ENCODE data around the gene WDR44. TPM values are rescaled to one million over a fixed set of nuclear protein-coding genes. Genes with fewer than 3 reads are reported as not detected.
A peak's percentile ranks its signal among the peaks of the same experiment; 100 is the strongest.

WDR44 gene
- polyA plus RNA-seq, 1 experiment = 7.5 TPM

DNA sequence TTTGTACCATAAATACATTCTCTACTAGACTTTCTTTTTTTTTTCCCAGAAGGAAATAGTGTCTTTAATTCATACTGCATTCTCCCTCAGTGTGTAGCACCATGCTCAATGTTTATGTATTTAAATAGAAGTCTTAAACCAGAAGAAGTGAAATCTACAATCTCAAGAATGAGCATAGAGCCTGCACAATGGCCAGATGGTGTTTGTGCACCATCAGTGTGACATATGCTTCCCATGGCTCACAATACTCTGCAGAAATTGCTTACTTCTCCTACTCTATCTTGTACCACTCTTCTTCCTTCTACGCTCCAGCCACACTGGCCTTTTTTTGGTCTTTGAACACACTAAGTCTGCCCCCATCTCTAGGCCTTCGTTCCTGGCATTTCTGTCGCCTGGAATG is 147.1 kb downstream of the WDR44 start:
- ChIA-PET POLR2A (no interaction called here), CTCF (no interaction called here)
- H3K36me3 ChIP-seq (ENCODE audit: control insufficient read depth, insufficient read depth, low read length) = no peaks in the 10 kb centered on the region
- no peak for DNase-seq (ENCODE audit: low read depth)
- TF ChIP-seq, protein P1, sequence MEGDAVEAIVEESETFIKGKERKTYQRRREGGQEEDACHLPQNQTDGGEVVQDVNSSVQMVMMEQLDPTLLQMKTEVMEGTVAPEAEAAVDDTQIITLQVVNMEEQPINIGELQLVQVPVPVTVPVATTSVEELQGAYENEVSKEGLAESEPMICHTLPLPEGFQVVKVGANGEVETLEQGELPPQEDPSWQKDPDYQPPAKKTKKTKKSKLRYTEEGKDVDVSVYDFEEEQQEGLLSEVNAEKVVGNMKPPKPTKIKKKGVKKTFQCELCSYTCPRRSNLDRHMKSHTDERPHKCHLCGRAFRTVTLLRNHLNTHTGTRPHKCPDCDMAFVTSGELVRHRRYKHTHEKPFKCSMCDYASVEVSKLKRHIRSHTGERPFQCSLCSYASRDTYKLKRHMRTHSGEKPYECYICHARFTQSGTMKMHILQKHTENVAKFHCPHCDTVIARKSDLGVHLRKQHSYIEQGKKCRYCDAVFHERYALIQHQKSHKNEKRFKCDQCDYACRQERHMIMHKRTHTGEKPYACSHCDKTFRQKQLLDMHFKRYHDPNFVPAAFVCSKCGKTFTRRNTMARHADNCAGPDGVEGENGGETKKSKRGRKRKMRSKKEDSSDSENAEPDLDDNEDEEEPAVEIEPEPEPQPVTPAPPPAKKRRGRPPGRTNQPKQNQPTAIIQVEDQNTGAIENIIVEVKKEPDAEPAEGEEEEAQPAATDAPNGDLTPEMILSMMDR (IDR thresholded peaks at IDR 0.05; ENCODE audit: insufficient read depth, low read depth, low read length) = no peak
- H3K4me3 ChIP-seq (ENCODE audit: low read depth, low read length) = no peak overlapping the region
- no peaks in the 10 kb centered on the region for H3K27me3 ChIP-seq (ENCODE audit: control insufficient read depth, insufficient read depth, low read length)

DNA sequence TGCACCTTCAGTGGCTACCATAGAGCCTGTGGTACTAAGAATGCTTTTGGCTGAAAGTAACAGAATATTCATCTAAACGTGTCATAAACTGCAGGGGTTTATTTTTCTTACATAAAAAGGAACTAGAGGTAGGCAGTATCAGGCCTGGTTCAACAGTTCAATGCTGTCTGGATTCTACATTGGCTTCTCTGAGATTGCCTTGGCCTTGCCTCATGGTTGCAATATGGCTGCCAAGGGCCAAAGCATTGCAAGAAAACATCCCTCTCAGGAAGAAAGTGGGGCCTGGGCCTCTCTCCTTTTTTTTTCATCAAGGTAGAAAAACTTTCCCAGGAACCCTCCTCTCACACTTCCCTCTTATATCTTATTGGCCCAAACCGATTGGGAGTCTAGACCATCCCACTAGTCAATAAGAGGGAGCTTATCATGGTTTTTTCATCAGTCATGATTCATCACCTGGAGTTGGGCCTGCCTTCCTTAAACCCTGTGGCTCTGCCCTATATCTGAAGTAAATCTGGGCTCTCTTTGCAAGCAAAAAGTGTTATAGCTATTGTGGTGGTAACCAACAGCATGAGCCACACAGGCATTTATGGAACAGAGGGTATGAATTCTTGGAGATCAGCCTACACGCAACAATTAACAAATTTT is 147.9 kb downstream of the WDR44 start:
- Histone ChIP-seq H3K36me3 (ENCODE audit: control insufficient read depth, insufficient read depth, low read length) (no peaks in the 10 kb centered on the region), H3K4me3 (ENCODE audit: low read depth, low read length) (no peak overlapping the region), H3K27me3 (ENCODE audit: control insufficient read depth, insufficient read depth, low read length) (no peaks in the 10 kb centered on the region)
- TF ChIP-seq, protein P1 (IDR thresholded peaks at IDR 0.05; ENCODE audit: insufficient read depth, low read depth, low read length) = no peak
- DNase-seq (ENCODE audit: low read depth) = no peak
- ChIA-PET POLR2A (no interaction called here), CTCF (no interaction called here)

- peak; percentile 57 for DNase-seq (ENCODE audit: low read depth)
- POLR2A ChIA-PET = interaction anchor here (0.6 to 1.2 kb wide), 2 partner anchors 106 to 134 kb away, joined by 3 to 6 read pairs; no protein-coding TSS in a partner anchor
- TF ChIP-seq, protein P1 (IDR thresholded peaks at IDR 0.05; ENCODE audit: insufficient read depth, low read depth, low read length) = no peak
- peak within 1 kb of the TSS; percentile 77 for H3K4me3 ChIP-seq (ENCODE audit: low read depth, low read length)
- CTCF ChIA-PET = interaction anchor here (0.5 to 2.4 kb wide), 7 partner anchors 26 to 282 kb away, joined by 3 to 7 read pairs (median 3); no protein-coding TSS in a partner anchor
- no peaks in the 10 kb centered on the region for H3K27me3 ChIP-seq (ENCODE audit: control insufficient read depth, insufficient read depth, low read length)
- no peaks in the 10 kb centered on the region for H3K36me3 ChIP-seq (ENCODE audit: control insufficient read depth, insufficient read depth, low read length)
Observed at GRCh38 chrX:118495061-118495921, 149.4 kb downstream of the WDR44 start, which contains the start of gene DOCK11. TSS of gene DOCK11 (plus strand) at chrX:118495815. CDS start at chrX:118495972, 157 bp downstream.

DNA sequence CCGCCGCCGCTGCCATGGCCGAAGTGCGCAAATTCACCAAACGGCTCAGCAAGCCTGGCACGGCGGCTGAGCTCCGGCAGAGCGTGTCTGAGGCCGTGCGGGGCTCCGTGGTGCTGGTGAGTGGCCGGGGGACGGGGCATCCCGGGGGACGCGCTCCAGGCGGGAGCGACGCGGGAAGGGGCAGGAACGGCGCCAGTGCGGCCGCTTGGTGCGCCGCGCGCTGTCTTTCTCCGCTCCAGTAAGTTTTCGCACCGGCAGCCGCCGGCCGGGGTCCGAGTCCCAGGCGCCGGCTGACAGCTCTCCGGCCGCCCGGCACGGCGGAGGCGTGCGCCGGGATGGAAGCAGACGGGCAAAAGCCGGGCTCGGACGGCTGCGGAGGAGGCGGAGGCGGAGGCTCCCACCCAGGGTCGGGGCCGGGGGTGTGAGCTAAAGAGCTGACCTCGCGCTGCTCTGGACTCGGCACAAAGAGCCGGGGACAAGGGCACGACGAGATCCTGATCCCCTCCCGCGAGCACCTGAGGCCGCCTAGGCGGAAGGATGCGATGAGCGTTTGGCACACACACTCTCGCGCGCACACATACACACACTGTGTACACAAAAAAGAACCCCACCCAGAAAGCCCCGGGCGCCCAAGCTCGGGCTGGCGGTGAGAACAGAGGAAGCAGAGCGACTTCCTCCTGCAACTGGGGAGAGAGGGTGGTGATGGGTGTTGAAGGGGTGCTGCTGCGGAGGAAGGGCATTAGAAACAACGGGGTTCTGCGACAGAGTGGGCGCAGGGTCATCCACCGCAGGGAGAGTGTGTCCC is 150.3 kb downstream of the WDR44 start:
- CTCF ChIA-PET = interaction anchor here (0.6 to 2.4 kb wide), 6 partner anchors 25 to 281 kb away, joined by 3 to 7 read pairs (median 3); no protein-coding TSS in a partner anchor
- no peaks in the 10 kb centered on the region for H3K27me3 ChIP-seq (ENCODE audit: control insufficient read depth, insufficient read depth, low read length)
- peak overlapping the region; percentile 77 for H3K4me3 ChIP-seq (ENCODE audit: low read depth, low read length)
- TF ChIP-seq, protein P1 (IDR thresholded peaks at IDR 0.05; ENCODE audit: insufficient read depth, low read depth, low read length) = no peak
- DNase-seq (ENCODE audit: low read depth) = no peak
- POLR2A ChIA-PET = interaction anchor here (0.6 to 1.2 kb wide), 2 partner anchors 105 to 133 kb away, joined by 3 to 6 read pairs; no protein-coding TSS in a partner anchor
- no peaks in the 10 kb centered on the region for H3K36me3 ChIP-seq (ENCODE audit: control insufficient read depth, insufficient read depth, low read length)
